Smooth muscle cell (in vitro differentiated cells): ENCODE measurements around the gene EN2. TPM values are rescaled to one million over a fixed set of nuclear protein-coding genes. Genes with fewer than 3 reads are reported as not detected.

Experiments used
- DNase-seq: peaks from one replicate; lab custom pipeline; 2025; ENCODE audit not compliant: unreplicated experiment; lab: John Stamatoyannopoulos, UW
- H2AFZ ChIP-seq: fragments of 200-600 bp; sonication (generic); 2 replicates; pipeline ENCODE4 v1.6.0; 2016; ENCODE audit warnings: antibody characterized with exemption, low read depth, mild to moderate bottlenecking
- H3F3A ChIP-seq: fragments of 200-600 bp; sonication (generic); 2 replicates; pipeline ENCODE4 v1.6.0; 2017; ENCODE audit warnings: antibody characterized with exemption, low read depth
- H3K27ac ChIP-seq: fragments of 200-600 bp; sonication (generic); 2 replicates; pipeline ENCODE4 v1.5.1; 2016; ENCODE audit warnings: low read depth, mild to moderate bottlenecking
- H3K27me3 ChIP-seq: fragments of 200-600 bp; sonication (generic); 2 replicates; pipeline ENCODE4 v1.6.1; 2016; ENCODE audit warnings: low read depth, mild to moderate bottlenecking
- H3K36me3 ChIP-seq: fragments of 200-600 bp; sonication (generic); 2 replicates; pipeline ENCODE4 v1.5.1; 2016; ENCODE audit warnings: low read depth
- H3K4me1 ChIP-seq: fragments of 200-600 bp; sonication (generic); 2 replicates; pipeline ENCODE4 v1.5.1; 2016; ENCODE audit warnings: low read depth
- H3K4me2 ChIP-seq: fragments of 200-600 bp; sonication (generic); 2 replicates; pipeline ENCODE4 v1.6.0; 2016; ENCODE audit warnings: mild to moderate bottlenecking
- H3K4me3 ChIP-seq: fragments of 200-600 bp; sonication (generic); 2 replicates; pipeline ENCODE4 v1.5.1; 2016; ENCODE audit warnings: mild to moderate bottlenecking
- H3K79me2 ChIP-seq: fragments of 200-600 bp; sonication (generic); 2 replicates; pipeline ENCODE4 v1.6.0; 2016; ENCODE audit warnings: low read depth, mild to moderate bottlenecking
- H3K9ac ChIP-seq: fragments of 200-600 bp; sonication (generic); 2 replicates; pipeline ENCODE4 v1.6.0; 2016; ENCODE audit warnings: low read depth
- H3K9me3 ChIP-seq: fragments of 200-600 bp; sonication (generic); replicated peaks from 2 replicates; pipeline ENCODE4 v1.5.1; 2016; ENCODE audit warnings: low read depth
- H4K20me1 ChIP-seq: fragments of 200-600 bp; sonication (generic); 2 replicates; pipeline ENCODE4 v1.6.0; 2016; ENCODE audit warnings: low read depth
- CTCF ChIP-seq: fragments of 200-600 bp; sonication (generic); IDR thresholded peaks from 2 replicates; pipeline ENCODE4 v1.5.1; 2017; ENCODE audit warnings: borderline replicate concordance, mild to moderate bottlenecking, antibody characterized with exemption; ENCODE audit not compliant: insufficient read depth, poor library complexity, severe bottlenecking
- WGBS: methylation state at CpG from one replicate; pipeline ENCODE4 v1.1.7; 2016; ENCODE audit warnings: low lambda C conversion rate; 5-methylcytosine and 5-hydroxymethylcytosine counted together
- polyA plus RNA-seq: library from polyadenylated mRNA; unstranded; fragments of >200 nt; fragmentation: Nextera tagmentation; extraction: Ambion mirVana; gene quantifications from 2 replicates; pipeline ENCODE4 v1.2.1, GENCODE V29; 2016
- total RNA-seq: library from RNA; depleted of rRNA; stranded (reverse); fragments of >200 nt; gene quantifications from 2 replicates; pipeline ENCODE4 v1.2.3, GENCODE V29; 2014

The EN2 gene
- total and polyA plus RNA-seq, 2 experiments from 2014 or later, result not detected

DNA sequence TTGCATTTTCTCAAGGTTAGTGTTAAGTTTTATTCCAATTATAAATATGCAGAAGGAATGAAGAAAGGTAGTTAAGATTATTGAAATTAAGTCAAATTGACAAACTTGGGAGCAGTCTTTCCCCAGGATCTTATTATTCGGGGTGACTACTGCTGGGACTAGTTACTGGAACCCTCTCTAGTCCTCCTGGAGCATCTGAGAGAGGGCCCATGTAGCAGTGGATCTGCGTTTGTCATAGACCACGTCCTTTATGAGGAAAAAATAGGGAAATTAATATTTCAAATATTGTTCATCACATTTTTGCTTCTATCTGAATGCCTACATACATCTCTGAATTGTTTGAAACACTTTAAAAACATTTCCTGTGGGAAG, 47.5 kb downstream of the EN2 start:
- H3K4me3 ChIP-seq, result no peak overlapping the region
- no peak overlapping the region for H3K27ac ChIP-seq
- no peak for DNase-seq
- H2AFZ ChIP-seq, result no peak overlapping the region
- no peak overlapping the region for H3K4me2 ChIP-seq
- H3F3A ChIP-seq, result no peaks in the 10 kb centered on the region
- H3K27me3 ChIP-seq, result peaks cover 100% of the 10 kb centered on the region
- WGBS, result 32% methylated on average over 3 of the region's 3 CpGs
- no peaks in the 10 kb centered on the region for H3K36me3 ChIP-seq
- H4K20me1 ChIP-seq, result no peaks in the 10 kb centered on the region
- H3K79me2 ChIP-seq, result no peaks in the 10 kb centered on the region
- H3K4me1 ChIP-seq, result peaks cover 13% of the 10 kb centered on the region
- TF ChIP-seq CTCF, result no peak
- H3K9ac ChIP-seq, result no peak overlapping the region
- H3K9me3 ChIP-seq, result no peaks in the 10 kb centered on the region

DNA sequence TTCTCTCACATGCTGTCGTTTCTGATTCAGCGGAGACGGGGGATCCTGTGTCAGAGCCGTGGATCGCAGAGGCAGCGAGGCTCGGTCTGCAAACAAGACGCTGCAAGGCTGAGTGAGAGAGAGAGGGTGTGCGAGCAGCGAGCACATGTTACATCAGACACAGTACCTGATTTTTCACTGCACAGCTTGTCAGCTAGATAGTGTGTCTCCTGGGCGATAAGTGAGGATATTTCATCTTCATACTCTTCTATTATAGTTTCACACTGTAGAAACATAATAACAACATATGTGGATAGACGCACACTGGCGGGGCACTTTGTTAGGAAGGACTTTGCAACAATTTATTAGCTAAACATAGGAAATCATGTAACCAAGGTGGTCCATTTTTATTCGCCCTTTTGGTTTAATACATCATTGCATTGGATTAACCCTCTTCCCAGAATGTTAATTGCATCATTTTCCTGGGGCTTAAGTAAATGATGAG, 49.0 kb downstream of the EN2 start:
- Histone ChIP-seq H3K27me3 (peaks cover 100% of the 10 kb centered on the region), H3K4me3 (peak overlapping the region; percentile 25), H4K20me1 (no peaks in the 10 kb centered on the region), H3K27ac (no peak overlapping the region), H3F3A (no peaks in the 10 kb centered on the region), H2AFZ (no peak overlapping the region), H3K9me3 (no peaks in the 10 kb centered on the region), H3K9ac (no peak overlapping the region), H3K79me2 (no peaks in the 10 kb centered on the region), H3K4me1 (peaks cover 13% of the 10 kb centered on the region), H3K4me2 (peak overlapping the region; percentile 82), H3K36me3 (no peaks in the 10 kb centered on the region)
- no peak for TF ChIP-seq CTCF
- 8% methylated on average over 14 of the region's 14 CpGs for WGBS
- DNase-seq, result no peak

DNA sequence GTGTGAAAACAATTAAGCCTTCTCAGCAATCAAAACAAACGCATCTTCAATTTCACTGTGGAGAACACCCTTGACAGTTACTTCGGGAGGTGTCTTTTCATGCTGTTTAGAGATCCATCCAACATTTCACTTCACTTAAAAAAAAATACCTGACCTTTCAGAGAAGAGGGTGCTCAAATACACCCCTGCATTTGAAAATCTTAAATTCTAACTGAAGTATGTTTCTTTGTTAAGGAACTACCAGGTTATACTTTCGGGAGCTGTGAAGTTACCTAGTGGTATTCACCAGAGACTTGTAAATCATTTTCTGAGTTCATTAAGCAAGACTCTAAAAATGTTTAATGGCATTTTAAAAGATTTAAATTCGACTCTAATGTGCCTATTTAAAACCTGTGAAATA, 49.6 kb downstream of the EN2 start:
- H3K4me1 ChIP-seq, result peaks cover 13% of the 10 kb centered on the region
- H3F3A ChIP-seq, result no peaks in the 10 kb centered on the region
- no peak overlapping the region for H2AFZ ChIP-seq
- TF ChIP-seq CTCF, result no peak
- no peak overlapping the region for H3K4me3 ChIP-seq
- no peak for DNase-seq
- no peak overlapping the region for H3K27ac ChIP-seq
- peaks cover 100% of the 10 kb centered on the region for H3K27me3 ChIP-seq
- H3K36me3 ChIP-seq, result no peaks in the 10 kb centered on the region
- no peaks in the 10 kb centered on the region for H3K9me3 ChIP-seq
- 7% methylated on average over 4 of the region's 4 CpGs for WGBS
- no peak overlapping the region for H3K9ac ChIP-seq
- H4K20me1 ChIP-seq, result no peaks in the 10 kb centered on the region
- H3K79me2 ChIP-seq, result no peaks in the 10 kb centered on the region
- no peak overlapping the region for H3K4me2 ChIP-seq
